Cardiac muscle cell (in vitro differentiated cells and primary cell): Measurements from ENCODE around the gene GRM4. TPM values are rescaled to one million over a fixed set of nuclear protein-coding genes. Genes with fewer than 3 reads are reported as not detected.

Experiments
- DNase-seq, 2 donors: peaks; one replicate each; pipeline versions ENCODE4 v3.0.0 to v3.0.0-alpha.2; 2010 to 2017; ENCODE audit warnings: low read depth in 1 of 2, low spot score in 1 of 2
- H3K27ac ChIP-seq: fragments of 200-600 bp; sonication (generic); 2 replicates; pipeline ENCODE4 v1.5.1; 2016
- H3K27me3 ChIP-seq: fragments of 200-600 bp; sonication (generic); 2 replicates; pipeline ENCODE4 v1.6.0; 2016; ENCODE audit warnings: control low read depth
- H3K36me3 ChIP-seq: fragments of 200-600 bp; sonication (generic); 2 replicates; pipeline ENCODE4 v1.5.1; 2016; ENCODE audit warnings: control low read depth
- H3K4me1 ChIP-seq: fragments of 200-600 bp; sonication (generic); 2 replicates; pipeline ENCODE4 v1.8.1; 2017; ENCODE audit warnings: low read depth, mild to moderate bottlenecking, mixed run types
- H3K4me3 ChIP-seq: fragments of 200-600 bp; sonication (generic); 2 replicates; pipeline ENCODE4 v1.5.1; 2016; ENCODE audit warnings: mild to moderate bottlenecking
- H3K9me3 ChIP-seq: fragments of 200-600 bp; sonication (generic); 2 replicates; pipeline ENCODE4 v1.5.1; 2017; ENCODE audit warnings: low read depth, mild to moderate bottlenecking, control low read depth
- CTCF ChIP-seq: IDR thresholded peaks from 2 replicates; pipeline ENCODE4 v1.5.1; 2012; ENCODE audit warnings: low read depth, mild to moderate bottlenecking, low read length
- polyA plus RNA-seq: library from polyadenylated mRNA; unstranded; fragments of >200 nt; fragmentation: Nextera tagmentation; extraction: Ambion mirVana; gene quantifications from 2 replicates; pipeline ENCODE4 v1.2.1, GENCODE V29; 2016
- total RNA-seq: library from RNA; depleted of rRNA; stranded (reverse); fragments of >200 nt; gene quantifications from 2 replicates; pipeline ENCODE4 v1.2.3, GENCODE V29; 2016

Gene GRM4
- total and polyA plus RNA-seq, 2 experiments from 2014 or later = 0.31 to 0.42 TPM

- Histone ChIP-seq H3K4me1 (no peaks in the 10 kb centered on the region), H3K27ac (no peak overlapping the region), H3K9me3 (no peaks in the 10 kb centered on the region), H3K4me3 (no peak overlapping the region), H3K27me3 (peaks cover 8% of the 10 kb centered on the region), H3K36me3 (no peaks in the 10 kb centered on the region)
- no peak for TF ChIP-seq CTCF
- DNase-seq = peak; percentile 45 to 88
These were observed 13.3 kb downstream of the GRM4 start for GRCh38 chr6:34132486-34133185.

GRCh38 chr6:34131326-34132290, 14.3 kb downstream of the GRM4 start:
- H3K4me1 ChIP-seq = no peaks in the 10 kb centered on the region
- H3K36me3 ChIP-seq = no peaks in the 10 kb centered on the region
- no peak for TF ChIP-seq CTCF
- H3K27me3 ChIP-seq = peaks cover 8% of the 10 kb centered on the region
- DNase-seq = no peak
- no peak overlapping the region for H3K4me3 ChIP-seq
- H3K9me3 ChIP-seq = no peaks in the 10 kb centered on the region
- no peak overlapping the region for H3K27ac ChIP-seq

GRCh38 chr6:34130862-34131261, 15.0 kb downstream of the GRM4 start:
- no peak overlapping the region for H3K27ac ChIP-seq
- no peak overlapping the region for H3K4me3 ChIP-seq
- TF ChIP-seq CTCF = no peak
- peaks cover 8% of the 10 kb centered on the region for H3K27me3 ChIP-seq
- no peaks in the 10 kb centered on the region for H3K36me3 ChIP-seq
- no peaks in the 10 kb centered on the region for H3K9me3 ChIP-seq
- H3K4me1 ChIP-seq = no peaks in the 10 kb centered on the region
- DNase-seq = no peak

- H3K4me3 ChIP-seq = no peak overlapping the region
- H3K36me3 ChIP-seq = no peaks in the 10 kb centered on the region
- TF ChIP-seq CTCF = no peak
- no peak for DNase-seq
- H3K9me3 ChIP-seq = no peaks in the 10 kb centered on the region
- no peaks in the 10 kb centered on the region for H3K4me1 ChIP-seq
- H3K27ac ChIP-seq = no peak overlapping the region
- peaks cover 10% of the 10 kb centered on the region for H3K27me3 ChIP-seq
These were observed 16.1 kb downstream of the GRM4 start for GRCh38 chr6:34129753-34130152.

- no peaks in the 10 kb centered on the region for H3K4me1 ChIP-seq
- H3K4me3 ChIP-seq = no peak overlapping the region
- no peaks in the 10 kb centered on the region for H3K9me3 ChIP-seq
- peaks cover 10% of the 10 kb centered on the region for H3K27me3 ChIP-seq
- TF ChIP-seq CTCF = no peak
- no peaks in the 10 kb centered on the region for H3K36me3 ChIP-seq
- DNase-seq = no peak
- no peak overlapping the region for H3K27ac ChIP-seq
These were observed 17.8 kb downstream of the GRM4 start for GRCh38 chr6:34128045-34128444.
